Peyer's patch (tissue), 4 donors: Measurements from ENCODE around the gene PCDHGA8.

Experiments
- CTCF ChIP-seq, 6 experiments: fragments of 450-650 bp in 4 of 6; fragments of 200-600 bp in 2 of 6; sonication (generic) in 1 of 6; IDR thresholded peaks; one replicate each; pipeline ENCODE4 v1.5.1; 2017 to 2019; ENCODE audit warnings: antibody characterized with exemption in 6 of 6, mild to moderate bottlenecking in 3 of 6, moderate library complexity in 1 of 6
- POLR2A ChIP-seq, 2 donors: fragments of 450-650 bp; IDR thresholded peaks; one replicate each; pipeline ENCODE4 v1.5.1; 2017; ENCODE audit warnings: antibody characterized with exemption in 2 of 2, mild to moderate bottlenecking in 2 of 2, moderate library complexity in 2 of 2

- TF ChIP-seq CTCF (IDR thresholded peaks at IDR 0.05) (no peak), POLR2A (IDR thresholded peaks at IDR 0.05) (no peak)
Measured at GRCh38 chr5:141355641-141356040, 36.8 kb upstream of the PCDHGA8 start.
